OCI-LY1 (cell line): ENCODE data around the gene INPP5B.

ENCODE experiments used
- H2AFZ ChIP-seq: fragments of 200-600 bp; sonication (generic), shearing (Covaris generic); 2 replicates; pipeline ENCODE4 v1.6.0; 2014; ENCODE audit warnings: antibody characterized with exemption, mild to moderate bottlenecking, low read length
- H3F3A ChIP-seq: fragments of 200-600 bp; sonication (generic), shearing (Covaris generic); 2 replicates; pipeline ENCODE4 v1.6.0; 2014; ENCODE audit warnings: mild to moderate bottlenecking, antibody characterized with exemption, low read length, moderate library complexity; ENCODE audit not compliant: insufficient read depth
- H3K27ac ChIP-seq: fragments of 200-600 bp; sonication (generic); 2 replicates; pipeline ENCODE4 v1.5.1; 2014; ENCODE audit warnings: low read length, mixed run types, mild to moderate bottlenecking, low read depth; ENCODE audit not compliant: poor library complexity, severe bottlenecking
- H3K27me3 ChIP-seq: fragments of 200-600 bp; sonication (generic); 2 replicates; pipeline ENCODE4 v1.6.0; 2014; ENCODE audit warnings: antibody characterized with exemption, mild to moderate bottlenecking, low read length, moderate library complexity; ENCODE audit not compliant: insufficient read depth
- H3K36me3 ChIP-seq: fragments of 200-600 bp; sonication (generic); 2 replicates; pipeline ENCODE4 v1.6.1; 2014; ENCODE audit warnings: mild to moderate bottlenecking, antibody characterized with exemption, low read length, moderate library complexity, mixed read lengths; ENCODE audit not compliant: insufficient read depth
- H3K4me1 ChIP-seq: fragments of 200-600 bp; sonication (generic); 2 replicates; pipeline ENCODE4 v1.5.1; 2014; ENCODE audit warnings: mild to moderate bottlenecking, low read length, moderate library complexity; ENCODE audit not compliant: insufficient read depth, severe bottlenecking
- H3K4me2 ChIP-seq: fragments of 200-600 bp; sonication (generic), shearing (Covaris generic); 2 replicates; pipeline ENCODE4 v1.6.1; 2014; ENCODE audit warnings: low read length
- H3K4me3 ChIP-seq: fragments of 200-600 bp; sonication (generic); 2 replicates; pipeline ENCODE4 v1.5.1; 2014; ENCODE audit warnings: low read length, low read depth, mild to moderate bottlenecking, mixed read lengths; ENCODE audit not compliant: poor library complexity, severe bottlenecking
- H3K79me2 ChIP-seq: fragments of 200-600 bp; shearing (Covaris generic); 2 replicates; pipeline ENCODE4 v1.6.1; 2016; ENCODE audit warnings: mixed run types, low read length, mixed read lengths; ENCODE audit not compliant: insufficient read depth
- H3K9ac ChIP-seq: fragments of 200-600 bp; sonication (generic), shearing (Covaris generic); 2 replicates; pipeline ENCODE4 v1.6.1; 2014; ENCODE audit warnings: mild to moderate bottlenecking, low read length, mixed read lengths
- H3K9me2 ChIP-seq: fragments of 200-600 bp; sonication (generic), shearing (Covaris generic); 2 replicates; pipeline ENCODE4 v1.6.1; 2014; ENCODE audit warnings: low read depth, mild to moderate bottlenecking, low read length, mixed read lengths
- H3K9me3 ChIP-seq: fragments of 200-600 bp; shearing (Covaris generic); 2 replicates; pipeline ENCODE4 v1.6.1; 2014; ENCODE audit warnings: low read length, mixed read lengths
- H4K20me1 ChIP-seq: fragments of 200-600 bp; sonication (generic), shearing (Covaris generic); 2 replicates; pipeline ENCODE4 v1.6.0; 2016; ENCODE audit warnings: mild to moderate bottlenecking, low read length; ENCODE audit not compliant: insufficient read depth
- CTCF ChIP-seq: fragments of 200-600 bp; sonication (generic), shearing (Covaris generic); IDR thresholded peaks from 2 replicates; pipeline ENCODE4 v1.5.1; 2017; ENCODE audit warnings: mild to moderate bottlenecking, antibody characterized with exemption, low read length, moderate library complexity, mixed read lengths
- EZH2 ChIP-seq: fragments of 200-600 bp; sonication (generic), shearing (Covaris generic); IDR thresholded peaks from 2 replicates; pipeline ENCODE4 v1.8.0; 2017; ENCODE audit warnings: borderline replicate concordance, mixed run types, mild to moderate bottlenecking, antibody characterized with exemption, low read length, moderate library complexity, mixed read lengths

INPP5B gene

GRCh38 chr1:37951041-37951782, 4.4 kb upstream of the INPP5B start:
- no peak overlapping the region for H3K4me2 ChIP-seq
- no peak overlapping the region for H3K9ac ChIP-seq
- H3K27ac ChIP-seq, result no peak overlapping the region

GRCh38 chr1:37949524-37950152, 2.8 kb upstream of the INPP5B start:
- TF ChIP-seq EZH2 (no peak), CTCF (no peak)
- Histone ChIP-seq H3K36me3 (no peaks in the 10 kb centered on the region), H3F3A (no peaks in the 10 kb centered on the region), H2AFZ (no peak overlapping the region), H3K9me3 (no peaks in the 10 kb centered on the region), H4K20me1 (no peaks in the 10 kb centered on the region), H3K4me1 (peaks cover 25% of the 10 kb centered on the region), H3K27me3 (no peaks in the 10 kb centered on the region), H3K9ac (no peak overlapping the region), H3K9me2 (no peaks in the 10 kb centered on the region), H3K27ac (no peak overlapping the region), H3K4me3 (no peak overlapping the region), H3K4me2 (no peak overlapping the region), H3K79me2 (no peaks in the 10 kb centered on the region)

More at GRCh38 chr1:37951041-37951782, 4.4 kb upstream of the INPP5B start:
- Histone ChIP-seq H3K9me2 (no peaks in the 10 kb centered on the region), H3F3A (no peaks in the 10 kb centered on the region), H3K4me3 (no peak overlapping the region), H3K27me3 (no peaks in the 10 kb centered on the region), H3K9me3 (no peaks in the 10 kb centered on the region), H2AFZ (no peak overlapping the region), H3K4me1 (peaks cover 18% of the 10 kb centered on the region), H3K36me3 (no peaks in the 10 kb centered on the region), H4K20me1 (no peaks in the 10 kb centered on the region), H3K79me2 (no peaks in the 10 kb centered on the region)
- TF ChIP-seq CTCF (no peak), EZH2 (no peak)

GRCh38 chr1:37948841-37949240, 2.0 kb upstream of the INPP5B start:
- no peak overlapping the region for H2AFZ ChIP-seq
- TF ChIP-seq CTCF (no peak), EZH2 (no peak)
- no peaks in the 10 kb centered on the region for H3K27me3 ChIP-seq
- no peak overlapping the region for H3K4me3 ChIP-seq
- no peak overlapping the region for H3K4me2 ChIP-seq
- H3K9me2 ChIP-seq, result no peaks in the 10 kb centered on the region
- H3K36me3 ChIP-seq, result no peaks in the 10 kb centered on the region
- peaks cover 25% of the 10 kb centered on the region for H3K4me1 ChIP-seq
- H3F3A ChIP-seq, result no peaks in the 10 kb centered on the region
- H3K27ac ChIP-seq, result no peak overlapping the region
- H3K9me3 ChIP-seq, result no peaks in the 10 kb centered on the region
- H3K79me2 ChIP-seq, result no peaks in the 10 kb centered on the region
- no peaks in the 10 kb centered on the region for H4K20me1 ChIP-seq
- H3K9ac ChIP-seq, result no peak overlapping the region
